GM19328 (cell line): ENCODE results near the gene NUDT1.

ENCODE experiments used
- ATAC-seq: cut with Tn5 transposase; IDR thresholded peaks from one replicate; pipeline ENCODE4 v1.9.1; 2021; ENCODE audit warnings: mild to moderate bottlenecking, moderate library complexity; ENCODE audit not compliant: unreplicated experiment

The NUDT1 gene

DNA sequence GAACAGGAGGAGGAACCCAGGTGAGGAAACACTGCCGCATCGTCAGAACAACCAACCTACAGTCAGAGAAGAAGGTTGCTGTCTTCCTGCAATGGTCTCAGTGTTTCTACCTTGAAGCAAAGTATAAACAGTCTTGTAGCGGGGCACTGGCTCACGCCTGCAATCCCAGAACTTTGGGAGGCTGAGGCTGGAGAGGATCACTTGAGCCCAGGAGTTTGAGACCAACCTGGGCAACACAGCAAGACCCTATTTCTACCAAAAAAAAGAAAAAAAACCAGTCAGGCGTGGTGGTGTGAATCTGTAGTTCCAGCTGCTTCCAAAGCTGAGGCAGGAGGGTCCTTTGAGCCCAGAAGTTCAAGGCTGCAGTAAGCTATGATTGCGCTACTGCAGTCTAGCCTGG, 48.9 kb downstream of the NUDT1 start:
- no peak for ATAC-seq

DNA sequence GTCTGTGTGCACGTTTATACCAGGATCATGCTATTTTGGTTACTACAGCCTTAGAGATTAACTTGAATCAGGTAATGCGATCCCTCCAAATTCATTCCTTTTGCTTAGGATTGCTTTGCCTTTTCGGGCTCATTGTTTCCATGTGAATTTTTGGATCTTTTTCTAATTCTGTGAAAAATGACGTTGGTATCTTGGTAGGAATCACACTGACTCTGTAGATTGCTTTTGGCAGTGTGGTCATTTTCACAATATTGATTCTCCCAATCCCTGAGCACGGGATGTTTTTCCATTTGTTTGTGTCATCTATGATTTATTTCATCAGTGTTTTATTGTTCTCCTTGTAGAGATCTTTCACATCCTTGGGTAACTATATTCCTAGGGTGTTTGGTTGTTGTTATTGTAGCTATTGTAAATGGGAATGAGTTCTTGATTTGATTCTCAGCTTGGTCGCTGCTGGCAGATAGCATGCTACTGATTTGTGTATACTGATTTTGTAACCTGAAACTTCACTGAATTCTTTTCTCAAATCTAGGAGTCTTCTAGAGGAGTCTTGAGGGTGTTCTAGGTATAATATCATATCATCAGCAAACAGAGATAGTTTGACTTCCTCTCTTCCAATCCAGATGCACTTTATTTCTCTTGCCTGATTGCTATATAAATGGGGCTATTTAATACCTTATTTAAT, 54.1 kb downstream of the NUDT1 start:
- ATAC-seq: no peak

- no peak for ATAC-seq
Observed at GRCh38 chr7:2296832-2297231, 54.8 kb downstream of the NUDT1 start.

DNA sequence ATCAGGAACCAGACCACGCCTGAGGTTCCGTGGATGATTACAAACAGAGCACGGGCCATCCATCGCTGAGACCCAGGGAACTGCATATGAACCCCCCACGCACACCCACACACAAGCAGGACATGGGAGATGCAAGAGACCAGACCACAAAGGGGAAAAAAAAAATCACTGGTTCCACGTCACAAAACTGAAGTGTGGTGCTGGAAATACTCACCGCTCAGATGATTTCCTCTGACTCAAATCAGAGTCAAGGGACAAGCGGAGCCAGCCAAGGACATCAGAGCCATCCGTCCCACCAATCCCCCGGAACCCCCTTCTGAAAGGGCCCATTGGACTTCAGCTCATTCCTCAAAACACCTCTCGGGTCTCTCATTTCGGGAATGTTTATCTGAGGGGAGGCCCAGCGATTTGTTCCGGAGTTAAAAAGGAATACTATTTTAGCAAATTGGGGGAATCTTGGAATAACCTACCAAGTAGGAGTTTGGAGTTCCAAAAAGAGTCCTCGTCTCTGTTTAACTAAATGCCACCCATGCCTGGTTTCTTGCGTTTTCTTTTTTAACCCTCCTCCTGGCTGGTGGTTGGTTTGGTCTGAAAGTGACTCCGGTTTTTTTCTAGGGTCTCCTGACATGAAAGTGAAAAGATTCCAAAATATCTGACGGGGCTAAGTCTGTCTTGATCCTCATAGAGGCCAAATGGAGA, 57.3 kb downstream of the NUDT1 start:
- no peak for ATAC-seq

GRCh38 chr7:2299870-2300512, 58.0 kb downstream of the NUDT1 start:
- ATAC-seq: no peak
